Left ventricle myocardium superior (tissue), 1 donor: ENCODE measurements around the gene CLSTN2. TPM values are rescaled to one million over a fixed set of nuclear protein-coding genes. Genes with fewer than 3 reads are reported as not detected.

ENCODE experiments used
- ATAC-seq: fragments of 200-7000 bp; cut with Tn5 transposase; one replicate; pipeline ENCODE4 v1.9.1; 2020; ENCODE audit warnings: mild to moderate bottlenecking, moderate library complexity
- DNase-seq: peaks from one replicate; pipeline ENCODE4 v3.0.0-alpha.2; 2020
- intact Hi-C: fragments of 100-400 bp; cut with micrococcal nuclease; formaldehyde crosslinking; loops from one replicate; pipeline ENCODE4 v1.11.0; 2022
- long read RNA-seq: library from polyadenylated mRNA; unstranded; transcript quantifications from one replicate; pipeline ENCODE4 v2.0.0, GENCODE V29; 2021
- total RNA-seq: library from RNA; stranded (reverse); fragmentation: NEBNext Ultra II Directional; extraction: Animal tissue kit (Norgen Biotek cat#: 25700); gene quantifications from one replicate; pipeline ENCODE4 v1.2.1, GENCODE V29; 2021
- donor health status: DM: no; HTN: yes; CAD: no; lungs with severe emphysema.

The CLSTN2 gene
- 4.9 TPM for total RNA-seq
- long read RNA-seq = 0 reads

- ATAC-seq = peak; percentile 91
Observed at GRCh38 chr3:139935016-139935865, at the start of gene CLSTN2. CLSTN2 (plus strand) TSS chr3:139935185.

GRCh38 chr3:139887431-139887830 lies 47.6 kb upstream of the CLSTN2 start:
- intact Hi-C loops = no loop called here
- ATAC-seq = no peak
- DNase-seq = no peak

More at GRCh38 chr3:139935016-139935865, at the start of gene CLSTN2:
- peak; percentile 89 for DNase-seq
- intact Hi-C loops = loop anchor here (10.0 kb wide), 1 partner anchor 220 kb away; no protein-coding TSS in a partner anchor

- intact Hi-C loops = no loop called here
- DNase-seq = no peak
- ATAC-seq = no peak
Observed at GRCh38 chr3:139888561-139889140, 46.3 kb upstream of the CLSTN2 start.

GRCh38 chr3:139893267-139893962 lies 41.6 kb upstream of the CLSTN2 start:
- intact Hi-C loops = no loop called here
- DNase-seq = peak; percentile 30
- ATAC-seq = peak; percentile 85

- peak; percentile 92 for ATAC-seq
- intact Hi-C loops = no loop called here
- no peak for DNase-seq
Observed at GRCh38 chr3:139893963-139894642, 40.9 kb upstream of the CLSTN2 start.

- DNase-seq (peak; percentile 58), ATAC-seq (peak; percentile 89)
- intact Hi-C loops = no loop called here
Observed at GRCh38 chr3:139894643-139894989, 40.4 kb upstream of the CLSTN2 start.

GRCh38 chr3:139897759-139898158 lies 37.2 kb upstream of the CLSTN2 start:
- intact Hi-C loops = no loop called here
- ATAC-seq (no peak), DNase-seq (no peak)

GRCh38 chr3:139906418-139906817 lies 28.6 kb upstream of the CLSTN2 start:
- ATAC-seq (peak; percentile 23), DNase-seq (no peak)
- intact Hi-C loops = no loop called here

GRCh38 chr3:139909811-139910210 lies 25.2 kb upstream of the CLSTN2 start:
- intact Hi-C loops = no loop called here
- DNase-seq (no peak), ATAC-seq (no peak)

- ATAC-seq = no peak
- DNase-seq = no peak
- intact Hi-C loops = no loop called here
Observed at GRCh38 chr3:139916271-139916670, 18.7 kb upstream of the CLSTN2 start.

- DNase-seq (no peak), ATAC-seq (no peak)
- intact Hi-C loops = no loop called here
Observed at GRCh38 chr3:139917226-139917785, 17.7 kb upstream of the CLSTN2 start.

GRCh38 chr3:139928708-139929505 lies 6.1 kb upstream of the CLSTN2 start:
- ATAC-seq (no peak), DNase-seq (no peak)
- intact Hi-C loops = no loop called here

GRCh38 chr3:139930211-139930610 lies 4.8 kb upstream of the CLSTN2 start:
- ATAC-seq = no peak
- DNase-seq = no peak
- intact Hi-C loops = loop anchor here (10.0 kb wide), 1 partner anchor 215 kb away; no protein-coding TSS in a partner anchor

GRCh38 chr3:139933766-139934165 lies 1.2 kb upstream of the CLSTN2 start:
- ATAC-seq = no peak
- intact Hi-C loops = loop anchor here (10.0 kb wide), 1 partner anchor 219 kb away; no protein-coding TSS in a partner anchor
- DNase-seq = no peak

GRCh38 chr3:139934613-139935015 lies 371 bp upstream of the CLSTN2 start:
- peak; percentile 81 for DNase-seq
- ATAC-seq = peak; percentile 92
- intact Hi-C loops = loop anchor here (10.0 kb wide), 1 partner anchor 220 kb away; no protein-coding TSS in a partner anchor

- intact Hi-C loops = loop anchor here (10.0 kb wide), 1 partner anchor 221 kb away; no protein-coding TSS in a partner anchor
- ATAC-seq (peak; percentile 50), DNase-seq (peak; percentile 64)
Observed at GRCh38 chr3:139935866-139936817, 1.2 kb downstream of the CLSTN2 start.

GRCh38 chr3:139937674-139938279 lies 2.8 kb downstream of the CLSTN2 start:
- intact Hi-C loops = loop anchor here (10.0 kb wide), 1 partner anchor 223 kb away; no protein-coding TSS in a partner anchor
- DNase-seq (peak; percentile 33), ATAC-seq (no peak)
